Measurements from ENCODE around the gene IKZF2.

IKZF2 gene

DNA sequence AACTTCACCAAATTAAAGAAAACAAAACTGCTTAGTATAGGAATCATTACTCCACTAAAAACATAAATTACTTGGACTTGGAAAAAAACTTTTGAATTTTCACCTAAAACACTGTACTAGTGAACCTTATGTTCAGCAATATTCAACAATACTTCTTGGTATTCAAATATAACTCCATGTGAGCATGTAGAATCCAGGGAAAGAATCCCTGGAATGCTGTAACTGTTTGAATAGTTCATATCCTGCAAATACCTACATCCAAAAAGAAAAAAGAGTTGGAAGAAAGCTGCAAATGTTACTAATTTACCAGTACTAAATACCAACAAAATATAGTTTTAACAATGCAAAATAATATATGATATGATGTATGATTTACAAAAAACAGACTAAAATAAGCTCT is 65.4 kb downstream of the IKZF2 start:
- no peak for TF ChIP-seq HDGF (IDR thresholded peaks at IDR 0.05; ENCODE audit: borderline replicate concordance)
- TF ChIP-seq, protein P1, sequence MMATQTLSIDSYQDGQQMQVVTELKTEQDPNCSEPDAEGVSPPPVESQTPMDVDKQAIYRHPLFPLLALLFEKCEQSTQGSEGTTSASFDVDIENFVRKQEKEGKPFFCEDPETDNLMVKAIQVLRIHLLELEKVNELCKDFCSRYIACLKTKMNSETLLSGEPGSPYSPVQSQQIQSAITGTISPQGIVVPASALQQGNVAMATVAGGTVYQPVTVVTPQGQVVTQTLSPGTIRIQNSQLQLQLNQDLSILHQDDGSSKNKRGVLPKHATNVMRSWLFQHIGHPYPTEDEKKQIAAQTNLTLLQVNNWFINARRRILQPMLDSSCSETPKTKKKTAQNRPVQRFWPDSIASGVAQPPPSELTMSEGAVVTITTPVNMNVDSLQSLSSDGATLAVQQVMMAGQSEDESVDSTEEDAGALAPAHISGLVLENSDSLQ (IDR thresholded peaks at IDR 0.05), result no peak
- TF ChIP-seq FOXK2 (IDR thresholded peaks at IDR 0.05), result no peak
- no peak for TF ChIP-seq SUZ12 (IDR thresholded peaks at IDR 0.05)
- TF ChIP-seq ARNT (IDR thresholded peaks at IDR 0.05), result no peak
- no peak for TF ChIP-seq SP1 (IDR thresholded peaks at IDR 0.05)
- TF ChIP-seq FOXA1 (IDR thresholded peaks at IDR 0.05), result no peak
- no peak for TF ChIP-seq LEF1 (IDR thresholded peaks at IDR 0.05; ENCODE audit: borderline replicate concordance)
- TF ChIP-seq CTBP1 (IDR thresholded peaks at IDR 0.05; ENCODE audit: borderline replicate concordance), result no peak
- TF ChIP-seq L3MBTL2 (conservative IDR thresholded peaks at IDR 0.05), result no peak
- TF ChIP-seq ELF4 (IDR thresholded peaks at IDR 0.05), result no peak
- TF ChIP-seq BHLHE40 (IDR thresholded peaks at IDR 0.05; ENCODE audit: borderline replicate concordance), result no peak
- TF ChIP-seq NFRKB (IDR thresholded peaks at IDR 0.05), result no peak
- no peak for TF ChIP-seq ZNF384 (IDR thresholded peaks at IDR 0.05)
- TF ChIP-seq TARDBP (IDR thresholded peaks at IDR 0.05), result no peak
- no peak for TF ChIP-seq FOXM1 (IDR thresholded peaks at IDR 0.05; ENCODE audit: borderline replicate concordance)
- DNase-seq (ENCODE audit: extremely low spot score), result no peak
- ChIA-PET CTCF (no interaction called here), POLR2A (no interaction called here)

DNA sequence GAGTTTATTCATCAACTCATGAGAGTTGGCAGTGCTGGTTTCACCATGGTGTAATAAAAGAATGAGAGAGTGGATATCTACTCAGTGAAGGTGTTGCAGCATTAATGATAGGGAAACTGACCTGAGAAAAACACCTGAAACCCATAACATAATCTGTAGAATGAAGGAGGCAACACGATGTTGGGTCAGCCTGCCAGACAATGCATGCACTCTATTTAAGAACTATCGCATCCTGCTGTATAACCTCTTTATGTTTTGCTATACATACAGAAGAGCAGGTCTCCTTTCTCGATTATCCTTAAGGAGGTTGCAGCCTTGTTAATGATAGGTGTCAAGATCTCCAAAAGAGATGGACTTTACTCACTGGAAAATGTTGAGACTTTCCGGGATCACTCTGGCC is 65.9 kb downstream of the IKZF2 start:
- TF ChIP-seq LEF1 (IDR thresholded peaks at IDR 0.05; ENCODE audit: borderline replicate concordance), result no peak
- TF ChIP-seq TARDBP (IDR thresholded peaks at IDR 0.05), result no peak
- no peak for TF ChIP-seq ZNF384 (IDR thresholded peaks at IDR 0.05)
- no peak for TF ChIP-seq FOXA1 (IDR thresholded peaks at IDR 0.05)
- no peak for TF ChIP-seq NFRKB (IDR thresholded peaks at IDR 0.05)
- TF ChIP-seq BHLHE40 (IDR thresholded peaks at IDR 0.05; ENCODE audit: borderline replicate concordance), result no peak
- no peak for TF ChIP-seq FOXM1 (IDR thresholded peaks at IDR 0.05; ENCODE audit: borderline replicate concordance)
- no peak for TF ChIP-seq HDGF (IDR thresholded peaks at IDR 0.05; ENCODE audit: borderline replicate concordance)
- TF ChIP-seq ARNT (IDR thresholded peaks at IDR 0.05), result no peak
- no peak for TF ChIP-seq L3MBTL2 (conservative IDR thresholded peaks at IDR 0.05)
- no peak for TF ChIP-seq SUZ12 (IDR thresholded peaks at IDR 0.05)
- TF ChIP-seq CTBP1 (IDR thresholded peaks at IDR 0.05; ENCODE audit: borderline replicate concordance), result no peak
- no peak for TF ChIP-seq FOXK2 (IDR thresholded peaks at IDR 0.05)
- no peak for TF ChIP-seq ELF4 (IDR thresholded peaks at IDR 0.05)
- no peak for TF ChIP-seq SP1 (IDR thresholded peaks at IDR 0.05)
- TF ChIP-seq, protein P1 (IDR thresholded peaks at IDR 0.05), result no peak
- ChIA-PET POLR2A (no interaction called here), CTCF (no interaction called here)
- no peak for DNase-seq (ENCODE audit: extremely low spot score)

DNA sequence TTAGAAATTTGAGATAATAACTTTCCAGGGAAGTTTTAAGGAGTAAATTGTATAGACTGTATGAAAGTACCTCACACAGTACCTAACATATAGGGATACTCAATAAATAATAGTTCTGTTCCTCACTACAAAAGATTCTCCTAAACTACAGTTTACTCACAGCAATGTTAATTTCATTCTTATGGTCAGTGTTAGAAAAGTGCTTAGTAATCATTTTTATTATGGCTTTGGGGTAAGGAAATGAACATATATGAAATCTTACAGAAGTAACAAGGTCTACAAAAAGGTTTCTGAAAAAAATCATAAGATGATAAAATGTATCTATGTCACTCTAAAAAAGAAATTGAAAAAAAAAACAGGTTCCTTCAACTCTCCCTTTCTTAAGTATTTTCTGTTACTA is 67.2 kb downstream of the IKZF2 start:
- CTCF ChIA-PET, result no interaction called here
- TF ChIP-seq LEF1 (IDR thresholded peaks at IDR 0.05; ENCODE audit: borderline replicate concordance), result no peak
- no peak for DNase-seq (ENCODE audit: extremely low spot score)
- POLR2A ChIA-PET, result no interaction called here

DNA sequence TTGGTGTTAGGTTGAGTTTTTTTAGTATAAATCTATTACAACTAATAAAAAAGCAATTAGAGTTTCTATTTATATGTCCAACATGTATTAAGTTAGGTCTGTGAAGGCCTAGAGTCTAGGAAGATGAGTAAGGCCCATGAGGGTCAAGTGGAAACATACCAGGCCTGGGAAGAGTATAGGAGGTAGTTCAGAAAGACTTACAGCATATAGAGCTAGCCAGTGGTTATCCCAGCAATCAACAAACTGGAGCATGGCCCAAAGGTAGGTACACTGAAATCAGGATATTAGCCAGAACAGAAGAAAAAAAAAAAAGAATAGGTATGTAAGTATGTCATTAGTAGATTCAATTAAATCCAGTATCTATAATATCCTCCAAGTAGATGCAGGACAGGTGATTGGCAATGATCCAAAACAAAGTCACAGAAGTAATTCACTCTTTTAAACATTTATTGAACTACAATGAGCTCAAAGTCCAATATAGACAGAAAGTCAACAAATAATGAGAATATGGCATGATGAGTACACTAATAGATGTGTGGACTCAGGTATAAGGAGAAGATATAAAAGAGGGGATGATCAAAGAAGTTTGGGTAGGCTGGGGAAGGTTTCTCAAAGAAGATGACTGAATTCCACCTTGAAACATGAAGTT is 70.3 kb downstream of the IKZF2 start:
- CTCF ChIA-PET, result no interaction called here
- POLR2A ChIA-PET, result no interaction called here
- TF ChIP-seq FOXK2 (IDR thresholded peaks at IDR 0.05) (no peak), CTBP1 (IDR thresholded peaks at IDR 0.05; ENCODE audit: borderline replicate concordance) (no peak), HDGF (IDR thresholded peaks at IDR 0.05; ENCODE audit: borderline replicate concordance) (no peak), FOXA1 (IDR thresholded peaks at IDR 0.05) (no peak), ELF4 (IDR thresholded peaks at IDR 0.05) (no peak), NFRKB (IDR thresholded peaks at IDR 0.05) (no peak)
- TF ChIP-seq, protein P1 (IDR thresholded peaks at IDR 0.05), result no peak
- DNase-seq (ENCODE audit: extremely low spot score), result no peak

DNA sequence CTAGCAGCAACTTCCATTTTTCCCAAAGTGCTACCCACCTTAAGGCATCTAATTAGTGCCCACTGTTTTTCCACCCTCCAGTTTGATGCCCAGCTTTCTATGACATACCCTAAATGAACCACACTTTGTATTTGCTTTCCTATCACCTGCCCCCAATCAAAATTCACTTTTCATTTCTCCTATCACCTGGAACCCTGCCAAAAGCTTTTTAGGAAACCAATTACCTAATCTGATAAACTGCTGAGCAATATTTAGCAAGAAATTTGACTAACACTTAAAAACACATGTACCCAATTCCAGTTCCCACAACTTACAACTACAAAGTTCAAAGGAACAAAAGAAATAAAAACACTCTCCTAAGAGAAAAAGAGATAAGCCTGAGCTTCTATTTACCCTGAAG is 71.7 kb downstream of the IKZF2 start:
- POLR2A ChIA-PET, result no interaction called here
- TF ChIP-seq, protein P1 (IDR thresholded peaks at IDR 0.05), result no peak
- no peak for TF ChIP-seq BHLHE40 (IDR thresholded peaks at IDR 0.05; ENCODE audit: borderline replicate concordance)
- no peak for TF ChIP-seq L3MBTL2 (conservative IDR thresholded peaks at IDR 0.05)
- no peak for TF ChIP-seq FOXK2 (IDR thresholded peaks at IDR 0.05)
- no peak for TF ChIP-seq TARDBP (IDR thresholded peaks at IDR 0.05)
- no peak for TF ChIP-seq ZNF384 (IDR thresholded peaks at IDR 0.05)
- no peak for TF ChIP-seq SUZ12 (IDR thresholded peaks at IDR 0.05)
- TF ChIP-seq NFRKB (IDR thresholded peaks at IDR 0.05), result no peak
- TF ChIP-seq ARNT (IDR thresholded peaks at IDR 0.05), result no peak
- no peak for TF ChIP-seq LEF1 (IDR thresholded peaks at IDR 0.05; ENCODE audit: borderline replicate concordance)
- no peak for TF ChIP-seq FOXA1 (IDR thresholded peaks at IDR 0.05)
- no peak for TF ChIP-seq SP1 (IDR thresholded peaks at IDR 0.05)
- no peak for TF ChIP-seq HDGF (IDR thresholded peaks at IDR 0.05; ENCODE audit: borderline replicate concordance)
- no peak for TF ChIP-seq FOXM1 (IDR thresholded peaks at IDR 0.05; ENCODE audit: borderline replicate concordance)
- TF ChIP-seq ELF4 (IDR thresholded peaks at IDR 0.05), result no peak
- TF ChIP-seq CTBP1 (IDR thresholded peaks at IDR 0.05; ENCODE audit: borderline replicate concordance), result no peak
- no peak for DNase-seq (ENCODE audit: extremely low spot score)

DNA sequence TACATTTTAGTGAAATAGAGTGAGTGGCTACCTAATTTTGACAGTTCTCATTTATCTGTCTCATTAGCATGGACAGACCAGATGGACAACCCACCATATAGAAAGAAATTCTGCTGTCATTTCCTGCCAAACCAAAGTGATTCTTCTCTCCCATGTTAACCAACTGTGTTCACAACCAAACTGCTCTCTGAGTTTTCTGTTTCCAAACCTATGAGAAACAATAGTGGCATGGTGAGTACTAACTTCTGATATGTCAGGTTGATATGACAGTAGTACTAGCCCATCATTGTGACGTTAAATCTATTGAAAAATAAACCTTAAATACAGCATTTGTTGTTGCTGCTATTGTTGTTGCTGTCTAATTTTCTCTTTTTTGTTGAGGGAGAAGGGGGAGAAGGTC is 72.7 kb downstream of the IKZF2 start:
- ChIA-PET CTCF (no interaction called here), POLR2A (no interaction called here)
- TF ChIP-seq HDGF (IDR thresholded peaks at IDR 0.05; ENCODE audit: borderline replicate concordance) (no peak), ARNT (IDR thresholded peaks at IDR 0.05) (no peak), ELF4 (IDR thresholded peaks at IDR 0.05) (no peak), NFRKB (IDR thresholded peaks at IDR 0.05) (no peak), BHLHE40 (IDR thresholded peaks at IDR 0.05; ENCODE audit: borderline replicate concordance) (no peak), LEF1 (IDR thresholded peaks at IDR 0.05; ENCODE audit: borderline replicate concordance) (no peak), FOXK2 (IDR thresholded peaks at IDR 0.05) (no peak), SUZ12 (IDR thresholded peaks at IDR 0.05) (no peak), SP1 (IDR thresholded peaks at IDR 0.05) (no peak), ZNF384 (IDR thresholded peaks at IDR 0.05) (no peak)
- no peak for DNase-seq (ENCODE audit: extremely low spot score)

More for the DNA sequence above, 71.7 kb downstream of the IKZF2 start:
- CTCF ChIA-PET, result no interaction called here

Data from HEK293T (cell line).